ENCODE results near the gene GAB2. TPM values are rescaled to one million over a fixed set of nuclear protein-coding genes. Genes with fewer than 3 reads are reported as not detected.

GAB2 gene
- total RNA-seq, 6 experiments from 2014 or later, result 3.8 to 10.2 (median 4.5) TPM

DNA sequence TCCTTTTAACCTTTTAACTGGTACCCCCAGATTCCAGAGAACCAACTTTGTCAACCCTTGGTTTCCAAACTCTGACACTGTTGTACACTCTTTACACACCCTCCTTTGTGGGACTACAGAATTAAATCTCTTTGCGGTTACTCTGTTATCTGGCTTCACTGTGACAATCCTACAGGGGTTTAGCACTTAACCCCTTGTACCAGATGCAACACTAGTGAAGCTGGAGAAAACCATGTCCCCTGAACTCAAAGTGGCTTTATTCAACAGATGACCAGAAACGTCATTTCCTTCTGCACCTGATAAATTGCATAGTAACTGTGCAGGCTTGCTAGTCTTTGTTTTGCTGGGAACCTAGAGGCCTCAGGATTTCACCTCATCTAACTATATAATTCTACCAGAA is 5.6 kb upstream of the GAB2 start:
- intact Hi-C loops (cut with DNase I), result no loop called here
- no peaks in the 10 kb centered on the region for H3K36me3 ChIP-seq
- H3K27me3 ChIP-seq, result no peaks in the 10 kb centered on the region
- 82% methylated on average over 2 of the region's 2 CpGs for WGBS (ENCODE audit: insufficient coverage, low coverage, low lambda C conversion rate, missing lambda C conversion rate)
- H3K9me3 ChIP-seq, result no peaks in the 10 kb centered on the region
- H3K27ac ChIP-seq, result peak overlapping the region in 1 of 3 donors; percentile 36
- H3K4me3 ChIP-seq, result no peak overlapping the region
- TF ChIP-seq, protein P1, sequence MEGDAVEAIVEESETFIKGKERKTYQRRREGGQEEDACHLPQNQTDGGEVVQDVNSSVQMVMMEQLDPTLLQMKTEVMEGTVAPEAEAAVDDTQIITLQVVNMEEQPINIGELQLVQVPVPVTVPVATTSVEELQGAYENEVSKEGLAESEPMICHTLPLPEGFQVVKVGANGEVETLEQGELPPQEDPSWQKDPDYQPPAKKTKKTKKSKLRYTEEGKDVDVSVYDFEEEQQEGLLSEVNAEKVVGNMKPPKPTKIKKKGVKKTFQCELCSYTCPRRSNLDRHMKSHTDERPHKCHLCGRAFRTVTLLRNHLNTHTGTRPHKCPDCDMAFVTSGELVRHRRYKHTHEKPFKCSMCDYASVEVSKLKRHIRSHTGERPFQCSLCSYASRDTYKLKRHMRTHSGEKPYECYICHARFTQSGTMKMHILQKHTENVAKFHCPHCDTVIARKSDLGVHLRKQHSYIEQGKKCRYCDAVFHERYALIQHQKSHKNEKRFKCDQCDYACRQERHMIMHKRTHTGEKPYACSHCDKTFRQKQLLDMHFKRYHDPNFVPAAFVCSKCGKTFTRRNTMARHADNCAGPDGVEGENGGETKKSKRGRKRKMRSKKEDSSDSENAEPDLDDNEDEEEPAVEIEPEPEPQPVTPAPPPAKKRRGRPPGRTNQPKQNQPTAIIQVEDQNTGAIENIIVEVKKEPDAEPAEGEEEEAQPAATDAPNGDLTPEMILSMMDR (IDR thresholded peaks at IDR 0.05), result no peak
- no peak for TF ChIP-seq POLR2A (IDR thresholded peaks at IDR 0.05)
- ATAC-seq, result no peak
- no peak for DNase-seq
- H3K4me1 ChIP-seq, result peaks cover 0 to 22% (median 9%) of the 10 kb centered on the region in 4 donors

DNA sequence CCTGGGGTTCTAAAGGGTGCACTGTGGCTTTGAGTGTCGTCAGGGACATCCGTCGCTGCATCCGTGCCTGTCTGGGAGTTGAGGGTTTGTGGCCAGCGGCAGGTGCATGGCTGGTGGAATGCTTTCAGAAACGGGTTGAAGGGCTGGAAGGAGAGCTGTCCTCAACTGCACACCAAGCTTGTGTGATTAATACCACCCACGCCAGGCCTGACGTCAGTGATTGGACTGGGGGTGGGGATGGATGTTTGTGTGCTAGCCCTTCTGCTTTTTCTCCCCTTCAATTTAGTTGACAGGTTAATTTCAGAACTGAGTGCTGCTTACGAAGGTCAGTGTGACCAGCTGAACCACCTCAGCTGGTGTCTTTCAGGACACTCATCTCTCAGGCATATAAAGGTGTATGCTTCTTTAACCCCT is 3.2 kb upstream of the GAB2 start:
- 18% methylated on average over 7 of the region's 9 CpGs for WGBS (ENCODE audit: insufficient coverage, low coverage, low lambda C conversion rate, missing lambda C conversion rate)
- Histone ChIP-seq H3K27me3 (no peaks in the 10 kb centered on the region), H3K9me3 (no peaks in the 10 kb centered on the region), H3K4me3 (no peak overlapping the region), H3K27ac (peak overlapping the region in 1 of 3 donors; percentile 18), H3K36me3 (no peaks in the 10 kb centered on the region), H3K4me1 (peaks cover 0 to 23% (median 9%) of the 10 kb centered on the region in 4 donors)
- TF ChIP-seq, protein P1 (IDR thresholded peaks at IDR 0.05), result no peak
- TF ChIP-seq POLR2A (IDR thresholded peaks at IDR 0.05), result no peak
- intact Hi-C loops (cut with DNase I), result no loop called here
- DNase-seq, result peak in 1 of 3 donors; percentile 64
- ATAC-seq, result peak in 1 of 4 donors; percentile 2

DNA sequence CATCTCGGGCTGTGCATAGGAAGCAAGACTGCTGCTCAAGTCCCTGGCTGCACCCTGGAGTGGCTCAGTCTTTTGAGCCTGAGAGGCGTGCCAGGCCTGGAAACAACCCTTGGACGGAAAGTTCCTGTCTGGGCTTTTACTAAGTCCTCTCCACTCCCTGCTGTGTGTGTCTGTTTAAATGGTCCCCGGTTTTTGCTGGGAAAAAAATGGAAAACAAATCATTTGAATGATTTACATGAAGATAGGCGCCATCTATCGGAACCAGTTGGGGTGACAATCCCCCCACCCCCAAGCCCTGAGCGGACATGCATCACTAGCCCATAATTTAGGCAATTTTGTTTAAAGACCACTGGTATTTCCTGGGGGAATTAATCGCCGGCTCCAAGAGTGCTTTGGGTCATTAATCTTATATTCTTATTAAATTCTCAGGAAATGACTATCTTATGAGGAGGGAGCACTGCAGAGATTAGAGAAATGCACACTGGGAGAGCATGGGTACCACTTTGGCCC is 2.7 kb upstream of the GAB2 start:
- 12% methylated on average over 9 of the region's 9 CpGs for WGBS (ENCODE audit: insufficient coverage, low coverage, low lambda C conversion rate, missing lambda C conversion rate)
- DNase-seq, result peak in 2 of 3 donors; percentile 50 to 61
- H3K36me3 ChIP-seq, result no peaks in the 10 kb centered on the region
- no peaks in the 10 kb centered on the region for H3K9me3 ChIP-seq
- H3K4me3 ChIP-seq, result no peak overlapping the region
- intact Hi-C loops (cut with DNase I), result no loop called here
- no peak for TF ChIP-seq POLR2A (IDR thresholded peaks at IDR 0.05)
- TF ChIP-seq, protein P1 (IDR thresholded peaks at IDR 0.05), result peak; percentile 51 to 67 (median 60)
- H3K27ac ChIP-seq, result peak overlapping the region in 1 of 3 donors; percentile 18
- ATAC-seq, result peak in 1 of 4 donors; percentile 0
- H3K27me3 ChIP-seq, result no peaks in the 10 kb centered on the region
- H3K4me1 ChIP-seq, result peaks cover 0 to 23% (median 9%) of the 10 kb centered on the region in 4 donors

DNA sequence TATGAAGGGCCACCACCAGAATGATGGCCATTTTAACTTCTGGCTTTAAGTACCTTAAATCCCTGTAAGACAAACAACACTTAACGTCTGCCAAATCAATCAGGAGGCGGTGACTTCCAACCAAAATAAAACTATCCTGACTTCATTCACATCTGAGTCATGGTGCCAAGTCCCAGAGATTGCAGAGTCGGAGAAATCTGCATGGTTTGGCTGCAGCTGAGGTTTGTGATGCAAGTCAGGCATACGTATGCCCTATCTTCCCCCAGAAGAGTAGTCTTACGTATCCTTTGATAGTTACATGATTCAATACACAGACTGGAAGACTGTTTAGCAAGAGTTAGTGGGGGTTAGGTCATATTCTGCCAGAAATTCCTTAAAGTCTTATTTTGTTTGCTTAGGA is 1.7 kb upstream of the GAB2 start:
- H3K27ac ChIP-seq, result peak overlapping the region in 2 of 3 donors; percentile 6 to 51
- intact Hi-C loops (cut with DNase I), result loop anchor here in 1 of 2 donors (10.0 kb wide), 1 partner anchor 145 kb away; no protein-coding TSS in a partner anchor
- H3K27me3 ChIP-seq, result no peaks in the 10 kb centered on the region
- DNase-seq (peak in 2 of 3 donors; percentile 40 to 60), ATAC-seq (peak in 3 of 4 donors; percentile 30 to 51 (median 40))
- 9% methylated on average over 5 of the region's 5 CpGs for WGBS (ENCODE audit: insufficient coverage, low coverage, low lambda C conversion rate, missing lambda C conversion rate)
- H3K36me3 ChIP-seq, result no peaks in the 10 kb centered on the region
- no peak overlapping the region for H3K4me3 ChIP-seq
- H3K9me3 ChIP-seq, result no peaks in the 10 kb centered on the region
- H3K4me1 ChIP-seq, result peaks cover 0 to 23% (median 9%) of the 10 kb centered on the region in 4 donors
- no peak for TF ChIP-seq POLR2A (IDR thresholded peaks at IDR 0.05)
- TF ChIP-seq, protein P1 (IDR thresholded peaks at IDR 0.05), result no peak
